Kidney (tissue), 14 donors: Measurements from ENCODE around the gene CNIH3. TPM values are rescaled to one million over a fixed set of nuclear protein-coding genes. Genes with fewer than 3 reads are reported as not detected.

ENCODE experiments used
- DNase-seq, 5 donors: peaks; one replicate each; pipeline ENCODE4 v3.0.0-alpha.2; 2013 to 2020
- FAIRE-seq: peaks from 2 replicates; lab custom pipeline; 2012; peaks lifted over from hg19 to GRCh38; lab: Jason Lieb, UNC
- H3K27ac ChIP-seq, 2 donors: one replicate each; pipeline ENCODE4 v1.7.0; 2013; ENCODE audit warnings: low read depth in 2 of 2, low read length in 2 of 2, inconsistent platforms in 1 of 2
- H3K27me3 ChIP-seq: one replicate; pipeline ENCODE4 v1.7.1; 2013; ENCODE audit warnings: low read length, inconsistent platforms; ENCODE audit not compliant: control insufficient read depth, insufficient read depth
- H3K36me3 ChIP-seq, 3 donors: one replicate each; pipeline versions ENCODE4 v1.7.0 to v1.7.1; 2013; ENCODE audit warnings: low read length in 3 of 3, control low read depth in 1 of 3, inconsistent platforms in 1 of 3; ENCODE audit not compliant: insufficient read depth in 3 of 3, control insufficient read depth in 2 of 3
- H3K4me1 ChIP-seq, 3 donors: one replicate each; pipeline versions ENCODE4 v1.7.0 to v1.7.1; 2013; ENCODE audit warnings: low read length in 3 of 3, inconsistent platforms in 1 of 3, low read depth in 1 of 3; ENCODE audit not compliant: control insufficient read depth in 2 of 3, insufficient read depth in 2 of 3
- H3K4me3 ChIP-seq, 3 donors: one replicate each; pipeline versions ENCODE4 v1.7.0 to v1.8.1; 2013; ENCODE audit warnings: low read length in 3 of 3, control low read depth in 1 of 3, inconsistent platforms in 1 of 3
- H3K9ac ChIP-seq, 3 donors: one replicate each; pipeline versions ENCODE4 v1.7.0 to v1.7.1; 2013; ENCODE audit warnings: low read length in 3 of 3, control low read depth in 1 of 3, inconsistent platforms in 1 of 3
- H3K9me3 ChIP-seq, 3 donors: one replicate each; pipeline versions ENCODE4 v1.7.0 to v1.7.1; 2013; ENCODE audit warnings: low read length in 3 of 3, control low read depth in 1 of 3, inconsistent platforms in 1 of 3; ENCODE audit not compliant: control insufficient read depth in 2 of 3, insufficient read depth in 1 of 3
- intact Hi-C: fragments of 100-400 bp; cut with DNase I; formaldehyde crosslinking; loops from one replicate; pipeline ENCODE4 v1.11.1; 2022
- polyA plus RNA-seq: library from polyadenylated mRNA; stranded (reverse); fragments of 350-450 nt; fragmentation: Illumina TruSeq; extraction: RNeasy Lipid Tissue Mini Kit (QIAGEN cat#74804); gene quantifications from one replicate; pipeline ENCODE4 v1.2.3, GENCODE V29; 2014; ENCODE audit warnings: low read depth, low replicate concordance; ENCODE audit not compliant: insufficient read depth
- total RNA-seq: library from RNA; stranded (reverse); fragmentation: NEBNext Ultra II Directional; extraction: Animal tissue kit (Norgen Biotek cat#: 25700); gene quantifications from one replicate; pipeline ENCODE4 v1.2.1, GENCODE V29; 2021
- TF ChIP-seq, protein P1 (sequence below): IDR thresholded peaks from 3 replicates; pipeline ENCODE4 v1.5.1; 2012; ENCODE audit warnings: mild to moderate bottlenecking, moderate library complexity, borderline replicate concordance; ENCODE audit not compliant: insufficient read depth; ENCODE audit errors: extremely low read depth
- donor health status: control.
- donor health status: control.
- donor health status: control.
- donor health status: control.
- donor health status: control.
- donor health status: DM: yes; HTN: yes; CAD: no.
- donor health status: Normal renal cell carcinoma (clear cell type).

CNIH3 gene
- total and polyA plus RNA-seq, 2 donors from 2014 or later: 4.3 to 7.6 TPM

DNA sequence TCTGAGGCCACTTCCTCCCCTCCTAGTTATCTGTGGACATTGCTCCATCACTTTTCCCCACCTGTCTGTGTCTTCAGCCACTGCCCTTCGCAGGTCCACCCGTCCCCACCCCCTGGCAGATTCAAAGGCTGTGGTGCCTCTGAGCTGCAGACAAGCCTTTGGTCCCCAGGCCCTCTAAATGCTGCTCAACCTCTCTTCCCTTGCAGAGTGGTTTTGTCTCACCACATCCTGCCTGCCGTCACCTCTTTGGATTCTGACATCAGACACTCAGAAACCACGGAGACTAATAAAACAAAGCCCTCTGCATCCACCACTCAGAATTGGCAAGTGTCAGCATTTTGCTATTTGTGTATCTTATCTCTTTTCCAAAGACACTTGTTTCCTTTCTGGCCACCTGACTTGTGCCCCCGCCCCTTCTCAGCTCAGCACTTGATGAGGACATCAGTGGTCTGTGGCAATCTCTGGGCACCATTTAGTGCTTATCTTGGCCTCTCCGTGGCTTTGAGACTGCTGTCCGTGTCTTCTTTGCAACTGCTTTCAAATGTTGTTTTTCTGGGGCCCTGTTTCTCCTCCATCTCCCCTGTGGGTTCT lies 7.7 kb downstream of the CNIH3 start:
- no peak overlapping the region for H3K27ac ChIP-seq
- intact Hi-C loops: no loop called here

DNA sequence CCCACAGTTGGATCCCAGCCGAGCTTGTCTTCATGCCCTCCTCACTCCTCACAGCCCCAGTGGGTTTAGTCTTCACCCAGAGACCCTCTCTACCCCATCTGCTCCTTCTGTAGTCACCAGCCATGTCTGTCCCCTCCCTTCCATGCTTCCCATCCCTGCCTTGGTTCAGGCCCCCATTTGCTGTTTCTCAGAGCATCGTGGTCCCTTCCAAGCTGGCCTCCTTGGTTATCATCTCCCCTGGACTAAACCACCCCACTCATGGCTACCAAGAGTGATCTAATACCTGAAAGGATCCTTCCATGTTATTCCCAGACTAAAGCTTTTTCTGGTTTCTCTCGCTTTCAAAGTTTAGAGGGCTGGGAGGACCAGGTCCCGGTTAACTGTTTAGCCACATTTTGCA lies 8.3 kb downstream of the CNIH3 start:
- DNase-seq (no peak), FAIRE-seq (no peak)
- Histone ChIP-seq H3K4me3 (no peak overlapping the region), H3K27me3 (peaks cover 7% of the 10 kb centered on the region), H3K27ac (no peak overlapping the region), H3K36me3 (no peaks in the 10 kb centered on the region), H3K9ac (no peak overlapping the region), H3K9me3 (no peaks in the 10 kb centered on the region), H3K4me1 (peaks cover 0 to 1% (median 0%) of the 10 kb centered on the region in 3 donors)
- intact Hi-C loops: no loop called here
- TF ChIP-seq, protein P1, sequence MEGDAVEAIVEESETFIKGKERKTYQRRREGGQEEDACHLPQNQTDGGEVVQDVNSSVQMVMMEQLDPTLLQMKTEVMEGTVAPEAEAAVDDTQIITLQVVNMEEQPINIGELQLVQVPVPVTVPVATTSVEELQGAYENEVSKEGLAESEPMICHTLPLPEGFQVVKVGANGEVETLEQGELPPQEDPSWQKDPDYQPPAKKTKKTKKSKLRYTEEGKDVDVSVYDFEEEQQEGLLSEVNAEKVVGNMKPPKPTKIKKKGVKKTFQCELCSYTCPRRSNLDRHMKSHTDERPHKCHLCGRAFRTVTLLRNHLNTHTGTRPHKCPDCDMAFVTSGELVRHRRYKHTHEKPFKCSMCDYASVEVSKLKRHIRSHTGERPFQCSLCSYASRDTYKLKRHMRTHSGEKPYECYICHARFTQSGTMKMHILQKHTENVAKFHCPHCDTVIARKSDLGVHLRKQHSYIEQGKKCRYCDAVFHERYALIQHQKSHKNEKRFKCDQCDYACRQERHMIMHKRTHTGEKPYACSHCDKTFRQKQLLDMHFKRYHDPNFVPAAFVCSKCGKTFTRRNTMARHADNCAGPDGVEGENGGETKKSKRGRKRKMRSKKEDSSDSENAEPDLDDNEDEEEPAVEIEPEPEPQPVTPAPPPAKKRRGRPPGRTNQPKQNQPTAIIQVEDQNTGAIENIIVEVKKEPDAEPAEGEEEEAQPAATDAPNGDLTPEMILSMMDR: no peak

More for the DNA sequence above, 7.7 kb downstream of the CNIH3 start:
- DNase-seq (no peak), FAIRE-seq (no peak)
- no peak overlapping the region for H3K9ac ChIP-seq
- TF ChIP-seq, protein P1: no peak
- no peaks in the 10 kb centered on the region for H3K9me3 ChIP-seq
- no peak overlapping the region for H3K4me3 ChIP-seq
- H3K27me3 ChIP-seq: peaks cover 13% of the 10 kb centered on the region
- no peaks in the 10 kb centered on the region for H3K36me3 ChIP-seq
- no peaks in the 10 kb centered on the region for H3K4me1 ChIP-seq

DNA sequence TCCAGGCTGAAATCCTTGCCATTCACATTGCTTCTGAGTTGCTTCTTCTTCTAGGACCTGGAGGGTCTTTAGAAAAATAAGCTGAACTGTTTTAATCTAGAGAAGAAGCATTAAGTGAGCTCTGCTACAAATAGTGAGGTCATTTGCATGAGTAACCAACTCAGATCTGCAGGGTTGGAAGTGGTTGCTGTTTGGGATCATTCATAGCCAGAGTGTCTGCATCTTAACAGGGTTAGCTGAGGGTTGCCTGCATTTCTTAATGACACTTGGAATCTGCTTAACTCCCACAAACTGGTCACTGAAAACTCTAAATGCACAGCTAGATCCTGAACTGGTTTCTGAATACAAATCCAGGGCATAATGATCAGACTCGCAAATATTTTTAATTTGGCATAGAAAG lies 9.9 kb downstream of the CNIH3 start:
- Histone ChIP-seq H3K36me3 (no peaks in the 10 kb centered on the region), H3K27ac (no peak overlapping the region), H3K27me3 (no peaks in the 10 kb centered on the region), H3K4me1 (peaks cover 0 to 5% (median 2%) of the 10 kb centered on the region in 3 donors), H3K9me3 (no peaks in the 10 kb centered on the region), H3K9ac (no peak overlapping the region), H3K4me3 (no peak overlapping the region)
- TF ChIP-seq, protein P1: no peak
- intact Hi-C loops: no loop called here
- DNase-seq: no peak
- no peak for FAIRE-seq

DNA sequence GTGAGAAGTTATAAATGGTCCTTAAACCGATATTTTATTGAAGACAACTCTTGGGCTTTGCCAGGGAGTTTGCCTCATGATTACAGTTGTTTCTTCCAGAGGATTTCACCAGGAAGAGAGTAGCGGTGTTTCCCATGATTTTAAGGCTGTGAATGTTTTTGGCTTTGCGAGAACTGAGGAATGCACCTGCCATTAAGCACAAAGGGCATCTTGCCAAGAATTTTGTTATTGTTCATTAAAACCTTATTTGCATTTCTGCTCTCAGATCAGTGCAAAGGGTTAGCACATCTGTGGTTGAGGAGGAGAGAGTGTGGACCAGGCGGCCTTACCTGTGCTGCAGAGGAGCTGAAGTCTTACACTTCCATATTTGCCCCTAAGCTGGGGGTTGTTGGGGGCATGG lies 13.8 kb downstream of the CNIH3 start:
- FAIRE-seq (no peak), DNase-seq (no peak)
- H3K4me1 ChIP-seq: peaks cover 0 to 5% (median 2%) of the 10 kb centered on the region in 3 donors
- no peaks in the 10 kb centered on the region for H3K9me3 ChIP-seq
- TF ChIP-seq, protein P1: no peak
- no peaks in the 10 kb centered on the region for H3K27me3 ChIP-seq
- intact Hi-C loops: no loop called here
- H3K4me3 ChIP-seq: no peak overlapping the region
- H3K36me3 ChIP-seq: no peaks in the 10 kb centered on the region
- H3K27ac ChIP-seq: no peak overlapping the region
- H3K9ac ChIP-seq: no peak overlapping the region
